Measurements from ENCODE around the gene PSMD3. TPM values are rescaled to one million over a fixed set of nuclear protein-coding genes. Genes with fewer than 3 reads are reported as not detected.

Gene PSMD3
- total and polyA plus RNA-seq, 2 experiments from 2014 or later = 92.1 to 114 TPM

DNA sequence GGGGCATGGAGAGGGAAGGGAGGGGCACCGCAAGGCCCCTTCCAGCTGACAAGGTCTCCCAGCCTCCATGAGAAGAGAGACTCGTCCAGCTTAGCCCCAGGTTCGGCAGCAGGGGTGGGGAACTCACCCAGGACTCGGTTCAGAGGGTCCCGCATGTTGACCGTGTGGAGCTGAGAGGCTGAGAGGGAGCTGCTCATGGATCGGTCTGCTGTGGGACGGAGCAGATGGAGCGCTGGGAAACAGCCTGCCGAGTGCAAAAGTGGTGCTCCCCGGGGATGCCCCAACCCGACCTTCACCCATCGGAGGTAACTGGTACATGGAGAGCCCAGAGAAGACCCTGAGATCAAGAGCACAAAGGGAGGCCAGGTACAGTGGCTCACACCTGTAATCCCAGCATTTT lies 39.5 kb downstream of the PSMD3 start:
- Histone ChIP-seq H3K9me2 (replicated peaks; ENCODE audit: insufficient read depth) (no peaks in the 10 kb centered on the region), H4K20me1 (ENCODE audit: insufficient read depth, poor library complexity, severe bottlenecking) (no peaks in the 10 kb centered on the region), H3K27ac (no peak overlapping the region), H3K79me2 (no peaks in the 10 kb centered on the region), H3K36me3 (replicated peaks; ENCODE audit: insufficient read depth, low read depth) (no peaks in the 10 kb centered on the region), H3K27me3 (no peaks in the 10 kb centered on the region), H3K9me3 (ENCODE audit: low read depth) (no peaks in the 10 kb centered on the region), H3K4me3 (no peak overlapping the region), H2AFZ (no peak overlapping the region), H3K4me2 (no peak overlapping the region), H3K4me1 (ENCODE audit: insufficient read depth) (peaks cover 6% of the 10 kb centered on the region)
- TF ChIP-seq, protein P1, sequence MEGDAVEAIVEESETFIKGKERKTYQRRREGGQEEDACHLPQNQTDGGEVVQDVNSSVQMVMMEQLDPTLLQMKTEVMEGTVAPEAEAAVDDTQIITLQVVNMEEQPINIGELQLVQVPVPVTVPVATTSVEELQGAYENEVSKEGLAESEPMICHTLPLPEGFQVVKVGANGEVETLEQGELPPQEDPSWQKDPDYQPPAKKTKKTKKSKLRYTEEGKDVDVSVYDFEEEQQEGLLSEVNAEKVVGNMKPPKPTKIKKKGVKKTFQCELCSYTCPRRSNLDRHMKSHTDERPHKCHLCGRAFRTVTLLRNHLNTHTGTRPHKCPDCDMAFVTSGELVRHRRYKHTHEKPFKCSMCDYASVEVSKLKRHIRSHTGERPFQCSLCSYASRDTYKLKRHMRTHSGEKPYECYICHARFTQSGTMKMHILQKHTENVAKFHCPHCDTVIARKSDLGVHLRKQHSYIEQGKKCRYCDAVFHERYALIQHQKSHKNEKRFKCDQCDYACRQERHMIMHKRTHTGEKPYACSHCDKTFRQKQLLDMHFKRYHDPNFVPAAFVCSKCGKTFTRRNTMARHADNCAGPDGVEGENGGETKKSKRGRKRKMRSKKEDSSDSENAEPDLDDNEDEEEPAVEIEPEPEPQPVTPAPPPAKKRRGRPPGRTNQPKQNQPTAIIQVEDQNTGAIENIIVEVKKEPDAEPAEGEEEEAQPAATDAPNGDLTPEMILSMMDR (IDR thresholded peaks at IDR 0.05; ENCODE audit: poor library complexity) = no peak
- no peak for TF ChIP-seq EZH2phosphoT487 (IDR thresholded peaks at IDR 0.05; ENCODE audit: low read depth, severe bottlenecking, unreplicated experiment)
- TF ChIP-seq EZH2 (IDR thresholded peaks at IDR 0.05; ENCODE audit: borderline replicate concordance) = no peak
- 95% methylated on average over 12 of the region's 13 CpGs for WGBS (ENCODE audit: low lambda C conversion rate, missing lambda C conversion rate)
- DNase-seq (ENCODE audit: low spot score) = no peak

DNA sequence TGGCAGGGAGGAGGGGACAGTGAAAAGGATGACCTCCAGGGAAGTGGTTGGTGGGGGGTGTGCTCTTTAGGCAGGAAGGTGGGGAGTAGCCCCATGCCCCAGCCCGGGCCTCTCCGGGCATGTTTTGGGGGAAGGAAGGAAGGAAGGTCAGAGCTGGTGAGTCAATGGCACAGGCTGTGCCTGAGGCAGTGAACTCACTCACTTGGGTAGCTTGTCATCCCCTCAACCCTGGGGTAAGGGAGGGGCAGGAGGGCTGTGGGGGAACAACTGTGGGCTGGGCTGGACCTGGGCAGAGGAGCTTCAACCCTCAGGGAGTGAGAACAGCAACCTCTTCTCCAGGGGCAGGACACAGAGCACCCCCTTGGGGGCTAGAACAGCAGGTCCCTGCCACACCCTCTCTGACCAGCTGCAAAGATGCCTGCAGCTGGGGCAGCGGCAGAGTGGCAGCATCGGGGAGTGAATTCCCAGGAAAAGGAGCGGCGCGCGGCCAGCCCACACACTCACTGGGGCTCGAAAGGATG lies 40.9 kb downstream of the PSMD3 start:
- DNase-seq (ENCODE audit: low spot score) = no peak
- H4K20me1 ChIP-seq (ENCODE audit: insufficient read depth, poor library complexity, severe bottlenecking) = no peaks in the 10 kb centered on the region
- H2AFZ ChIP-seq = no peak overlapping the region
- no peaks in the 10 kb centered on the region for H3K9me3 ChIP-seq (ENCODE audit: low read depth)
- H3K79me2 ChIP-seq = no peaks in the 10 kb centered on the region
- H3K4me1 ChIP-seq (ENCODE audit: insufficient read depth) = peaks cover 6% of the 10 kb centered on the region
- no peaks in the 10 kb centered on the region for H3K9me2 ChIP-seq (replicated peaks; ENCODE audit: insufficient read depth)
- no peak overlapping the region for H3K27ac ChIP-seq
- no peak overlapping the region for H3K4me2 ChIP-seq
- TF ChIP-seq EZH2phosphoT487 (IDR thresholded peaks at IDR 0.05; ENCODE audit: low read depth, severe bottlenecking, unreplicated experiment) (no peak), EZH2 (IDR thresholded peaks at IDR 0.05; ENCODE audit: borderline replicate concordance) (no peak)
- TF ChIP-seq, protein P1 (IDR thresholded peaks at IDR 0.05; ENCODE audit: poor library complexity) = no peak
- H3K36me3 ChIP-seq (replicated peaks; ENCODE audit: insufficient read depth, low read depth) = no peaks in the 10 kb centered on the region
- WGBS (ENCODE audit: low lambda C conversion rate, missing lambda C conversion rate) = 94% methylated on average over 9 of the region's 9 CpGs
- no peaks in the 10 kb centered on the region for H3K27me3 ChIP-seq
- no peak overlapping the region for H3K4me3 ChIP-seq

DNA sequence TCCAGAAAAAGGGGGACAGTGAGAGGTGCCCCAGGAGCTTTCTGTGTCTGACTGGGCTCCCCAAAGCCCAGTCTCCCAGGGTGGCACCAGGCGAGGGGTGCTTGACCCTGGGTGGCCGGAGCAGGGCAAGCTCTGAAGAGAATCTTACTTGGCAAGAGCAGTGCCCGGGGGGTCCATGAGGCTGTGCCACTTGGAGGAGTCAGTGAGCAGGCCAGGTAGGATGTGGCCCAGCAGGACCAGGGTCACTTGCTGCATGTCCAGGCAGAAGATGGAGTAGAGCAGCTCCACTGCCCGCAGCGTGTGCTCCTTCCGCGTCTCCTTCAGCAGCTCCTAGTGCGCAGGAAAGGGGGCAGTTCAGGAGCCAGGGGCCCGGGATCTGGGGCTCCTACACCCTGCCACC lies 41.9 kb downstream of the PSMD3 start:
- H3K4me1 ChIP-seq (ENCODE audit: insufficient read depth) = peaks cover 6% of the 10 kb centered on the region
- no peaks in the 10 kb centered on the region for H3K27me3 ChIP-seq
- no peaks in the 10 kb centered on the region for H4K20me1 ChIP-seq (ENCODE audit: insufficient read depth, poor library complexity, severe bottlenecking)
- H3K79me2 ChIP-seq = no peaks in the 10 kb centered on the region
- TF ChIP-seq EZH2 (IDR thresholded peaks at IDR 0.05; ENCODE audit: borderline replicate concordance) = no peak
- no peak for TF ChIP-seq EZH2phosphoT487 (IDR thresholded peaks at IDR 0.05; ENCODE audit: low read depth, severe bottlenecking, unreplicated experiment)
- TF ChIP-seq, protein P1 (IDR thresholded peaks at IDR 0.05; ENCODE audit: poor library complexity) = no peak
- H3K4me3 ChIP-seq = no peak overlapping the region
- DNase-seq (ENCODE audit: low spot score) = no peak
- no peak overlapping the region for H2AFZ ChIP-seq
- H3K9me3 ChIP-seq (ENCODE audit: low read depth) = no peaks in the 10 kb centered on the region
- no peak overlapping the region for H3K4me2 ChIP-seq
- no peaks in the 10 kb centered on the region for H3K9me2 ChIP-seq (replicated peaks; ENCODE audit: insufficient read depth)
- 98% methylated on average over 9 of the region's 9 CpGs for WGBS (ENCODE audit: low lambda C conversion rate, missing lambda C conversion rate)
- H3K36me3 ChIP-seq (replicated peaks; ENCODE audit: insufficient read depth, low read depth) = no peaks in the 10 kb centered on the region
- no peak overlapping the region for H3K27ac ChIP-seq
